Measurements from ENCODE around the gene MST1.

DNA sequence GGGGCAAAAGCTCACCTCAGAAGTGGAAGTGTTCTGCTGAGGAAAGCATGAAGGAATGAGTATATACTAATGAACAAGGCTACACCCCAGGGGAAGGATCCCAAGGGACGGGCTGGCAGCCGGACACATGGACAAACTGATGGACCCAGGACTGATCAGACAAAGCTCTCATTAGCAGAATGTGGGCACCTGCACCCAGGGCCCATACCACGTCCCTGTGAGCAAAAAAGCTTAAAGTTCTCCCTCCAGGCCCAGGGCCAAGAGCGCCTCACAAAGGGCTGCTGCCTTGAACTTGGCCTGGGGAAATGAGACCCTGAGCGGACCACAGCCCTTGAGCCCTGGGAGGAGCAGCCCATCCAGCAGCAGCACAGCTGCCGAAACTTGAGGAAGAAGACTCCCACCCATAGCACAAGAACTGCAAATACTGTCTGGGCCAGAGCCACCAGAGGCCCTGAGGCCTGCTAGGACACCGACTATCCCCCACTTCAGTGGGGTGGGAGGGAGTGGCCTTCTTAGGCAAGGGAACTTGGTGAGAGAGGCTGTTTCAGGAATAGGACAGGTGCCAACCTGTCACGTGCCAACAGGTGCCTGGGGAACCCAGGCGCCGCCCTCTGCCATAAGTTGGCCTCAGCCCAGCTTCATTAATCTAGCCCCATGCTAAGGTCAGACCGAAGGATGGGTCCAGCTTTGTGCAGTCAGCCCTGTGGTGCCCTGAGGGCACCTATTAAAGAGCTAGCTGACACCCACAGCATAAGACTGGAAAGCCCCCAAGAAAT is 36.8 kb upstream of the MST1 start:
- no peak for TF ChIP-seq CTCF (IDR thresholded peaks at IDR 0.05)
- no peak for TF ChIP-seq EP300 (IDR thresholded peaks at IDR 0.05)
- no peak for TF ChIP-seq POLR2AphosphoS5 (IDR thresholded peaks at IDR 0.05)
